ENCODE data around the gene BTBD7. TPM values are rescaled to one million over a fixed set of nuclear protein-coding genes. Genes with fewer than 3 reads are reported as not detected.
"Not testable (repeated sequence)": the region's sequence is repeated elsewhere in the genome, so short reads cannot be mapped to it uniquely, and the experiment has no call there.

Gene BTBD7
- total RNA-seq, 1 donor from 2014 or later, result 47.9 TPM

DNA sequence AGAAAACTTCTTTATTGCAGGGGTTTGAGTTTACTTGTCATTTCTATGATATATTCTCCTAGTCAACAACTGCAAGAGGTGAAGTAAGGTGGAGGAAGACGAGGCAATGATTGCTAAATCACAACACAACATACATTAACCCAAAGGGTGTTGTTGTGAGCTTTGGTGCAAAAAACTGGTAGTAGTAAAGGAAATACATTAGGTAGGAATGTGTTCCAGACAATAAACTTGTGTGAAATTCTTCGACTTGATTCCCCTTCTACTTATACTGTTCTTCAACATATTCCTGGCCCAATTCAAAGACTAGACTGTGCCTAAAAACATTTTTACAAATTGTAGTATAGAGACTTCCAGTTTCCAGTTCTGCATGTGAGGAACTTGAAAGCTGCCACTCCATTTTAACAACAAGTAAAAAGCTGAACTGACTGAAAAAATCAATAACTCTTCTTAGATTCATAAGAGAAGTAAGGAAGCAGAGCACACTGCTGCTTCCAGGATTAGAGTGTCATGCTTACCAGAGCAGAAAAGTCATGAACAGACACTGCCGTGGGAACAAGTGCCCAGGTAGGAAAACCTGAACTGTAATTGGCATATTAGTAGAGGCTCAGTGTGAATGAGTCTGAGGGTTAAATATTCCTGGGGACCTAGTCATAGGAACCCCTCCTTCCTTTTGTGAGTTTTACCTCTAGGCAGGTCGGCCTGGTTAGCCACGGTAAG lies 36.3 kb upstream of the BTBD7 start:
- Mint-ChIP-seq H3K27me3 (no peaks in the 10 kb centered on the region), H3K4me3 (no peak overlapping the region), H3K9me3 (peaks cover 7% of the 10 kb centered on the region), H3K36me3 (no peaks in the 10 kb centered on the region), H3K27ac (no peak overlapping the region), H3K4me1 (ENCODE audit: unreplicated experiment) (no peaks in the 10 kb centered on the region)
- TF ChIP-seq, protein P1, sequence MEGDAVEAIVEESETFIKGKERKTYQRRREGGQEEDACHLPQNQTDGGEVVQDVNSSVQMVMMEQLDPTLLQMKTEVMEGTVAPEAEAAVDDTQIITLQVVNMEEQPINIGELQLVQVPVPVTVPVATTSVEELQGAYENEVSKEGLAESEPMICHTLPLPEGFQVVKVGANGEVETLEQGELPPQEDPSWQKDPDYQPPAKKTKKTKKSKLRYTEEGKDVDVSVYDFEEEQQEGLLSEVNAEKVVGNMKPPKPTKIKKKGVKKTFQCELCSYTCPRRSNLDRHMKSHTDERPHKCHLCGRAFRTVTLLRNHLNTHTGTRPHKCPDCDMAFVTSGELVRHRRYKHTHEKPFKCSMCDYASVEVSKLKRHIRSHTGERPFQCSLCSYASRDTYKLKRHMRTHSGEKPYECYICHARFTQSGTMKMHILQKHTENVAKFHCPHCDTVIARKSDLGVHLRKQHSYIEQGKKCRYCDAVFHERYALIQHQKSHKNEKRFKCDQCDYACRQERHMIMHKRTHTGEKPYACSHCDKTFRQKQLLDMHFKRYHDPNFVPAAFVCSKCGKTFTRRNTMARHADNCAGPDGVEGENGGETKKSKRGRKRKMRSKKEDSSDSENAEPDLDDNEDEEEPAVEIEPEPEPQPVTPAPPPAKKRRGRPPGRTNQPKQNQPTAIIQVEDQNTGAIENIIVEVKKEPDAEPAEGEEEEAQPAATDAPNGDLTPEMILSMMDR (conservative IDR thresholded peaks at IDR 0.05), result no peak
- no peak for DNase-seq (ENCODE audit: extremely low spot score, unreplicated experiment)

DNA sequence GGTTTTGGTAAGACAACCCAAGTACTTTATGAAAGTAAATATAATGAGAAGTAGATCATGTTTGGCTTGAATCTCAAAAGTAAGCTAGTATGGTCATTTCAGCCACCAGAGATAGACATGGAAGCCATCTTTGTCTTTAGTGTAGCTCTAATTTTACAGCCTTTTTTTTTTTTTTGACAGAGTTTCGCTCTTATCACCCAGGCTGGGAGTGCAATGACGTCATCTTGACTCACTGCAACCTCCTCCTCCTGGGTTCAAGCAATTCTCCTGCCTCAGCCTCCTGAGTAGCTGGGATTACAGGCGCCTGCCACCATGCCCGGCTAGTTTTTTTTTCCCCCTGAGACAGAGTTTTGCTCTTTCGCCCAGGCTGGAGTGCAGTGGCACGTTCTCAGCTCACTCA lies 22.0 kb upstream of the BTBD7 start:
- not testable (repeated sequence) for DNase-seq (ENCODE audit: extremely low spot score, unreplicated experiment); H3K36me3 Mint-ChIP-seq; H3K4me3 Mint-ChIP-seq; H3K27ac Mint-ChIP-seq; H3K27me3 Mint-ChIP-seq; H3K9me3 Mint-ChIP-seq; H3K4me1 Mint-ChIP-seq (ENCODE audit: unreplicated experiment)

DNA sequence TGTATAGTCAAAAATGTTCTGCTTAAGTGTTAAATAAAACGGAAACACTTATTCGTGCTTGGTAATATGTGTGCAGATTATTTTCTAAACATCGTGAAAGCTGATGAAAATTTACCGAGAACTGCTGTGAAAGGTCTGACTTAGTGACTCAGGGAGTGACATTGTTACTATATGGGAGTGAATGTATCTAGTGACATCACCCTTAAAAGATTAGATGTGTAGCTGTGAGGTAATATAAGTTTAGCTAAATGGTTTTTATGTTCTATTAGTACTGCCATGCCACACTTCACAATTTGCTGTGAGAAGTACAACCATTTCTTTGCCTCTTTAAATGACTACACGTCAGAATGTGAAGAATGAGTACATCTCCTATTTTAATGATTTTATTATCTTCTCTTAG lies 15.5 kb upstream of the BTBD7 start:
- H3K4me3 Mint-ChIP-seq, result no peak overlapping the region
- H3K4me1 Mint-ChIP-seq (ENCODE audit: unreplicated experiment), result peaks cover 12% of the 10 kb centered on the region
- no peak for DNase-seq (ENCODE audit: extremely low spot score, unreplicated experiment)
- no peak overlapping the region for H3K27ac Mint-ChIP-seq
- no peaks in the 10 kb centered on the region for H3K27me3 Mint-ChIP-seq
- H3K36me3 Mint-ChIP-seq, result no peaks in the 10 kb centered on the region
- TF ChIP-seq, protein P1 (conservative IDR thresholded peaks at IDR 0.05), result no peak
- H3K9me3 Mint-ChIP-seq, result no peaks in the 10 kb centered on the region

DNA sequence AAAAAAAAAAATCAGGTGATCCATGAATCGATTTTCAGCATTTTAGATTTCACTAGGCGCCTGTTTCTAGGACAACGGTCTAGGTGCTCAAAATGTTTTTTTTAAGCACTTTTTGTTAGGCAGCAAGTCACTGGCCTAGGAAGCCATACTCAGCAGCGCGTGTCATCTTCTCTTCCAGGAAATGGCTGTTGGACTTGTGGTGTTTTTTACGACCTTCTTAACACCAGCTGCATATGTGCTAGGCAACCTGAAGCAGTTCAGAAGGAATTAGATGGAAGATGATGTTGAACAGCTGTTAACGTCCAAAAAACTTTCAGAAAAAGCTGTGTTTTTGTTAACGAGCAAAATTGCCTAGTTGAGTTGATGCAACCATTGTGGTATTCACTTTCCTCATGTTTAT lies 15.0 kb upstream of the BTBD7 start:
- H3K27me3 Mint-ChIP-seq, result no peaks in the 10 kb centered on the region
- H3K9me3 Mint-ChIP-seq, result no peaks in the 10 kb centered on the region
- H3K4me3 Mint-ChIP-seq, result no peak overlapping the region
- no peak overlapping the region for H3K27ac Mint-ChIP-seq
- TF ChIP-seq, protein P1 (conservative IDR thresholded peaks at IDR 0.05), result no peak
- DNase-seq (ENCODE audit: extremely low spot score, unreplicated experiment), result no peak
- peaks cover 13% of the 10 kb centered on the region for H3K4me1 Mint-ChIP-seq (ENCODE audit: unreplicated experiment)
- no peaks in the 10 kb centered on the region for H3K36me3 Mint-ChIP-seq

DNA sequence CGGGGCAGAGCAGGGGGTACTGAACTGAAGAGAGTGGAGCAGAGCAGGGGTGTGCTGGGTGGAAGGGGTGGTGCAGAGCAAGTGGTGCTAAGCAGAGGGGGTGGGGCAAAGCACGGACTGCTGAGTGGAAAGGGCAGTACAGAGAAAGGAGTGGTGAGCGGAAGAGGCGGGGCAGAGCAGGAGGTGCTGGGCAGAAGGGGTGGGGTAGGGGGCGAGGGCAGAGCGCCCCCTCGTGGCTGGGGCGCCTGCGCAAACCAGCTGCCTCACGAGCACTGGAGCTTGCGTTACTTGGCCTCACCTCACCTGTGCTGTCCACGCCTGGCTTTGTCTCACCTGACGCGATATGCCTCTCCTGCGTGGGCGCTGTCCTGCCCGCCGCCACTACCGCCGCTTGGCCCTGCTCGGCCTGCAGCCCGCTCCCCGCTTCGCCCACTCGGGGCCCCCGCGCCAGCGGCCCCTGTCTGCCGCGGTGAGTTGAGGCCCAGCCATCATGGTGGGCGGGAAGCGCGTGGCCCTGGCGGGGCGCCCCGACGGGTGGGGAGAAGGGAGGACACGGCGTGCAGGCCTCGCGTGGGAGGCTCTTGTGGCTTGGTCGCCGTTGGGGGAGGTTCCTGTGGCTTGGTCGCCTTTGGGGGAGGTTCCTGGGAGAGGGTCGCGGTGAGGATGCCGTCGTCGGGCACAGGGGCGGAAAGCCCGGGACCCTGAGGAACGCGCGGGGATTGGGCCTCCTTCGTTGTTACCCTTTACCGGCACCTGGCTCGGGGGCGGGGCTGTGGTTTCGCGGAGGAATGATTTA lies 14.3 kb upstream of the BTBD7 start, which contains the start of gene COX8C:
Gene COX8C, plus strand, starts transcription at position 257 of the 796 bp plus-strand sequence. Its CDS starts 87 bp downstream, at position 344.
- H3K27me3 Mint-ChIP-seq, result no peaks in the 10 kb centered on the region
- no peak for DNase-seq (ENCODE audit: extremely low spot score, unreplicated experiment)
- H3K4me1 Mint-ChIP-seq (ENCODE audit: unreplicated experiment), result peaks cover 13% of the 10 kb centered on the region
- TF ChIP-seq, protein P1 (conservative IDR thresholded peaks at IDR 0.05), result no peak
- H3K9me3 Mint-ChIP-seq, result no peaks in the 10 kb centered on the region
- no peak within 1 kb of the TSS for H3K4me3 Mint-ChIP-seq
- no peak within 1 kb of the TSS for H3K27ac Mint-ChIP-seq
- H3K36me3 Mint-ChIP-seq, result no peaks in the 10 kb centered on the region

DNA sequence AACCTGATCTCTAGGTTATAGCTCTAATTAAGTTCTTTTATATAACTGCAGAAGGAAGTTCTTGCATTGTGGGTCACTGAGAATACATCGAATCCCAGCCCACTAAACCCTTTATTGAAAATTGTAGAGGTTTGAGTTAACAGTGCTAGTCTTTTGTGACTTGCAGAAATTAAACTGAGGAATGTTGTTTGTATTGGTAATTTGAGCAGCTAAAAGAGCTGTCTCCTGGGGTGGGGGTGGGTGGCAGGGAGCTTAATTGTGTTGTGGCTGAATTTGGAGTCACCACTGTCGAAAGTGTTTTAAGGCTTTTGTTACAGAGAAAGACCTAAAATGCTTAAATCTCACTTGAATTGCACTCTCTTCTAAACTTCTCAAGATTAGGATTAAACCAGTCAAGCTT lies 11.0 kb upstream of the BTBD7 start:
- peaks cover 4% of the 10 kb centered on the region for H3K9me3 Mint-ChIP-seq

More for the DNA sequence above, 11.0 kb upstream of the BTBD7 start:
- Mint-ChIP-seq H3K4me1 (ENCODE audit: unreplicated experiment) (peaks cover 13% of the 10 kb centered on the region), H3K36me3 (peaks cover 4% of the 10 kb centered on the region), H3K27me3 (no peaks in the 10 kb centered on the region), H3K27ac (no peak overlapping the region), H3K4me3 (no peak overlapping the region)
- DNase-seq (ENCODE audit: extremely low spot score, unreplicated experiment), result no peak
- TF ChIP-seq, protein P1 (conservative IDR thresholded peaks at IDR 0.05), result no peak

Data from type B pancreatic cell (in vitro differentiated cells).